Testis (tissue), 2 donors: ENCODE results near the gene UNC5CL.

ENCODE experiments used
- POLR2A ChIP-seq: fragments of 450-650 bp; IDR thresholded peaks from one replicate; pipeline ENCODE4 v1.6.1; 2017; ENCODE audit warnings: antibody characterized with exemption, mild to moderate bottlenecking, moderate library complexity
- TF ChIP-seq, protein P1 (sequence below), 3 experiments: fragments of 450-650 bp in 2 of 3; fragments of 200-600 bp in 1 of 3; sonication (generic) in 1 of 3; IDR thresholded peaks; one replicate each; pipeline ENCODE4 v1.5.1; 2016 to 2019; ENCODE audit warnings: antibody characterized with exemption in 3 of 3, mild to moderate bottlenecking in 2 of 3, moderate library complexity in 1 of 3

DNA sequence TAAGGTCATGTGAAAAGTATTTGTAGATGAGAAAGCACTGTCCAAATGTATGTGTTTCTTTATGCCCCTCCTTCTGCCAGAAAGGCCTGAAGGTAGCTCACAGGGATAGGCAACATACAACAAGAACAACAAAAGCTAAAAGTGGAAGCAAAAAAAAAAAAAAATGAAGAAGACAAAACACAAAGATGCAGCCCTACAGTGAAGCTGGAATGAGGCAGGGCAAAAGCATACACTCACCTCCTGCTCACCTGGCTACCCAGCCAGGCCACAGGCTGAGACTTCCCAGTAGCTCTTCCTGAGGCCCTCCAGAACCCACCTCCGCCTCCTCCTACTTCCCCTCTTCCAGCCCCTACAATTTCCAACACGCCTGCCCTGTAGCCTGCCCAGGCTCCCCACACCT lies 2.4 kb downstream of the UNC5CL start:
- TF ChIP-seq, protein P1, sequence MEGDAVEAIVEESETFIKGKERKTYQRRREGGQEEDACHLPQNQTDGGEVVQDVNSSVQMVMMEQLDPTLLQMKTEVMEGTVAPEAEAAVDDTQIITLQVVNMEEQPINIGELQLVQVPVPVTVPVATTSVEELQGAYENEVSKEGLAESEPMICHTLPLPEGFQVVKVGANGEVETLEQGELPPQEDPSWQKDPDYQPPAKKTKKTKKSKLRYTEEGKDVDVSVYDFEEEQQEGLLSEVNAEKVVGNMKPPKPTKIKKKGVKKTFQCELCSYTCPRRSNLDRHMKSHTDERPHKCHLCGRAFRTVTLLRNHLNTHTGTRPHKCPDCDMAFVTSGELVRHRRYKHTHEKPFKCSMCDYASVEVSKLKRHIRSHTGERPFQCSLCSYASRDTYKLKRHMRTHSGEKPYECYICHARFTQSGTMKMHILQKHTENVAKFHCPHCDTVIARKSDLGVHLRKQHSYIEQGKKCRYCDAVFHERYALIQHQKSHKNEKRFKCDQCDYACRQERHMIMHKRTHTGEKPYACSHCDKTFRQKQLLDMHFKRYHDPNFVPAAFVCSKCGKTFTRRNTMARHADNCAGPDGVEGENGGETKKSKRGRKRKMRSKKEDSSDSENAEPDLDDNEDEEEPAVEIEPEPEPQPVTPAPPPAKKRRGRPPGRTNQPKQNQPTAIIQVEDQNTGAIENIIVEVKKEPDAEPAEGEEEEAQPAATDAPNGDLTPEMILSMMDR (IDR thresholded peaks at IDR 0.05): no peak
- TF ChIP-seq POLR2A: no peak
